Neural progenitor cell (in vitro differentiated cells): ENCODE data around the gene TNS3. TPM values are rescaled to one million over a fixed set of nuclear protein-coding genes. Genes with fewer than 3 reads are reported as not detected.

ENCODE experiments used
- DNase-seq: peaks from one replicate; pipeline ENCODE4 v3.0.0-alpha.2; 2016; ENCODE audit warnings: low spot score
- H2AFZ ChIP-seq: fragments of 200-600 bp; sonication (generic); replicated peaks from 2 replicates; pipeline ENCODE4 v1.6.1; 2016; ENCODE audit warnings: antibody characterized with exemption
- H3F3A ChIP-seq: fragments of 200-600 bp; sonication (generic); 2 replicates; pipeline ENCODE4 v1.6.1; 2016; ENCODE audit warnings: antibody characterized with exemption, low read depth
- H3K27ac ChIP-seq: fragments of 200-600 bp; sonication (generic); 2 replicates; pipeline ENCODE4 v1.5.1; 2016; ENCODE audit warnings: mild to moderate bottlenecking
- H3K27me3 ChIP-seq: fragments of 200-600 bp; sonication (generic); 2 replicates; pipeline ENCODE4 v1.6.1; 2016; ENCODE audit warnings: mild to moderate bottlenecking, moderate library complexity
- H3K36me3 ChIP-seq: fragments of 200-600 bp; sonication (generic); 2 replicates; pipeline ENCODE4 v1.5.1; 2016
- H3K4me1 ChIP-seq: fragments of 200-600 bp; sonication (generic); 2 replicates; pipeline ENCODE4 v1.6.1; 2016; ENCODE audit warnings: mixed run types
- H3K4me2 ChIP-seq: fragments of 200-600 bp; sonication (generic); 2 replicates; pipeline ENCODE4 v1.6.1; 2016
- H3K4me3 ChIP-seq: fragments of 200-600 bp; sonication (generic); 2 replicates; pipeline ENCODE4 v1.5.1; 2016
- H3K79me2 ChIP-seq: fragments of 200-600 bp; sonication (generic); 2 replicates; pipeline ENCODE4 v1.6.1; 2016; ENCODE audit warnings: low read depth
- H3K9ac ChIP-seq: fragments of 200-600 bp; sonication (generic); 2 replicates; pipeline ENCODE4 v1.6.1; 2016
- H3K9me3 ChIP-seq: fragments of 200-600 bp; sonication (generic); 2 replicates; pipeline ENCODE4 v1.5.1; 2016; ENCODE audit warnings: low read depth
- H4K20me1 ChIP-seq: fragments of 200-600 bp; sonication (generic); 2 replicates; pipeline ENCODE4 v1.6.1; 2016; ENCODE audit warnings: low read depth
- H3K27ac Mint-ChIP-seq: 3 replicates; pipeline ENCODE4 v1.8.0; 2021; ENCODE audit warnings: mixed read lengths
- H3K27me3 Mint-ChIP-seq: 2 replicates; pipeline ENCODE4 v1.8.0; 2022; ENCODE audit warnings: low read depth, mild to moderate bottlenecking, inconsistent platforms, moderate library complexity, mixed read lengths; ENCODE audit not compliant: insufficient read depth
- H3K36me3 Mint-ChIP-seq: 3 replicates; pipeline ENCODE4 v1.8.0; 2021; ENCODE audit warnings: mixed read lengths
- H3K4me1 Mint-ChIP-seq: 3 replicates; pipeline ENCODE4 v1.8.0; 2021; ENCODE audit warnings: mixed read lengths
- H3K4me3 Mint-ChIP-seq: 3 replicates; pipeline ENCODE4 v1.8.0; 2021; ENCODE audit warnings: mild to moderate bottlenecking, moderate library complexity, mixed read lengths
- H3K9me3 Mint-ChIP-seq: 3 replicates; pipeline ENCODE4 v1.8.0; 2020; ENCODE audit warnings: mixed read lengths
- EZH2 ChIP-seq: fragments of 200-600 bp; sonication (generic); IDR thresholded peaks from 2 replicates; pipeline ENCODE4 v1.6.1; 2017; ENCODE audit warnings: antibody characterized with exemption, mild to moderate bottlenecking, moderate library complexity
- EZH2phosphoT487 ChIP-seq: fragments of 200-600 bp; sonication (generic); IDR thresholded peaks from 2 replicates; pipeline ENCODE4 v1.6.1; 2017; ENCODE audit warnings: antibody characterized with exemption
- total RNA-seq: library from RNA; depleted of rRNA; stranded (reverse); fragments of >200 nt; gene quantifications from 2 replicates; pipeline ENCODE4 v1.2.3, GENCODE V29; 2015; ENCODE audit warnings: low replicate concordance
- TF ChIP-seq, protein P1 (sequence below): fragments of 200-600 bp; sonication (generic); IDR thresholded peaks from 2 replicates; pipeline ENCODE4 v1.5.1; 2017; ENCODE audit warnings: antibody characterized with exemption, mild to moderate bottlenecking

Gene TNS3
- total RNA-seq, 1 donor from 2014 or later: 15.0 TPM

GRCh38 chr7:47323904-47324303 is 258.0 kb downstream of the TNS3 start:
- Histone ChIP-seq H3K27ac (no peak overlapping the region), H3K9ac (no peak overlapping the region), H3K36me3 (no peaks in the 10 kb centered on the region), H3K4me1 (peaks cover 30% of the 10 kb centered on the region), H3K27me3 (no peaks in the 10 kb centered on the region), H3K79me2 (no peaks in the 10 kb centered on the region), H3K4me2 (no peak overlapping the region), H2AFZ (no peak overlapping the region), H3F3A (peaks cover 24% of the 10 kb centered on the region), H3K9me3 (no peaks in the 10 kb centered on the region), H3K4me3 (no peak overlapping the region), H4K20me1 (peaks cover 19% of the 10 kb centered on the region)
- peaks cover 28% of the 10 kb centered on the region for H3K4me1 Mint-ChIP-seq
- no peak for DNase-seq
- no peak overlapping the region for H3K27ac Mint-ChIP-seq
- peaks cover 9% of the 10 kb centered on the region for H3K36me3 Mint-ChIP-seq
- H3K9me3 Mint-ChIP-seq: peaks cover 6% of the 10 kb centered on the region
- no peak overlapping the region for H3K4me3 Mint-ChIP-seq
- no peak for TF ChIP-seq EZH2phosphoT487
- TF ChIP-seq, protein P1, sequence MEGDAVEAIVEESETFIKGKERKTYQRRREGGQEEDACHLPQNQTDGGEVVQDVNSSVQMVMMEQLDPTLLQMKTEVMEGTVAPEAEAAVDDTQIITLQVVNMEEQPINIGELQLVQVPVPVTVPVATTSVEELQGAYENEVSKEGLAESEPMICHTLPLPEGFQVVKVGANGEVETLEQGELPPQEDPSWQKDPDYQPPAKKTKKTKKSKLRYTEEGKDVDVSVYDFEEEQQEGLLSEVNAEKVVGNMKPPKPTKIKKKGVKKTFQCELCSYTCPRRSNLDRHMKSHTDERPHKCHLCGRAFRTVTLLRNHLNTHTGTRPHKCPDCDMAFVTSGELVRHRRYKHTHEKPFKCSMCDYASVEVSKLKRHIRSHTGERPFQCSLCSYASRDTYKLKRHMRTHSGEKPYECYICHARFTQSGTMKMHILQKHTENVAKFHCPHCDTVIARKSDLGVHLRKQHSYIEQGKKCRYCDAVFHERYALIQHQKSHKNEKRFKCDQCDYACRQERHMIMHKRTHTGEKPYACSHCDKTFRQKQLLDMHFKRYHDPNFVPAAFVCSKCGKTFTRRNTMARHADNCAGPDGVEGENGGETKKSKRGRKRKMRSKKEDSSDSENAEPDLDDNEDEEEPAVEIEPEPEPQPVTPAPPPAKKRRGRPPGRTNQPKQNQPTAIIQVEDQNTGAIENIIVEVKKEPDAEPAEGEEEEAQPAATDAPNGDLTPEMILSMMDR: no peak
- TF ChIP-seq EZH2: no peak
- H3K27me3 Mint-ChIP-seq: no peaks in the 10 kb centered on the region

- peaks cover 21% of the 10 kb centered on the region for H3K4me1 Mint-ChIP-seq
- H3K36me3 ChIP-seq: no peaks in the 10 kb centered on the region
- H3K27ac Mint-ChIP-seq: no peak overlapping the region
- no peaks in the 10 kb centered on the region for H3K79me2 ChIP-seq
- no peak overlapping the region for H3K4me2 ChIP-seq
- H3K36me3 Mint-ChIP-seq: peaks cover 17% of the 10 kb centered on the region
- H3F3A ChIP-seq: peaks cover 12% of the 10 kb centered on the region
- H3K4me3 ChIP-seq: no peak overlapping the region
- peaks cover 20% of the 10 kb centered on the region for H3K4me1 ChIP-seq
- no peak for DNase-seq
- H3K27me3 Mint-ChIP-seq: no peaks in the 10 kb centered on the region
- H3K9me3 ChIP-seq: no peaks in the 10 kb centered on the region
- H4K20me1 ChIP-seq: peaks cover 17% of the 10 kb centered on the region
- no peaks in the 10 kb centered on the region for H3K27me3 ChIP-seq
- no peak overlapping the region for H3K4me3 Mint-ChIP-seq
- H3K9me3 Mint-ChIP-seq: peaks cover 6% of the 10 kb centered on the region
- no peak overlapping the region for H2AFZ ChIP-seq
- no peak for TF ChIP-seq EZH2
- TF ChIP-seq EZH2phosphoT487: no peak
- TF ChIP-seq, protein P1: no peak
- no peak overlapping the region for H3K27ac ChIP-seq
- H3K9ac ChIP-seq: no peak overlapping the region
Measured at GRCh38 chr7:47322731-47323130, 259.2 kb downstream of the TNS3 start.

GRCh38 chr7:47320296-47320695 is 261.6 kb downstream of the TNS3 start:
- no peak overlapping the region for H3K4me3 Mint-ChIP-seq
- Histone ChIP-seq H3F3A (no peaks in the 10 kb centered on the region), H2AFZ (no peak overlapping the region), H3K79me2 (no peaks in the 10 kb centered on the region), H4K20me1 (no peaks in the 10 kb centered on the region), H3K4me2 (no peak overlapping the region), H3K9ac (no peak overlapping the region), H3K27me3 (no peaks in the 10 kb centered on the region), H3K4me1 (no peaks in the 10 kb centered on the region), H3K27ac (no peak overlapping the region), H3K4me3 (no peak overlapping the region), H3K36me3 (no peaks in the 10 kb centered on the region), H3K9me3 (no peaks in the 10 kb centered on the region)
- no peak for DNase-seq
- H3K27me3 Mint-ChIP-seq: no peaks in the 10 kb centered on the region
- TF ChIP-seq EZH2phosphoT487 (no peak), EZH2 (no peak)
- TF ChIP-seq, protein P1: no peak
- H3K9me3 Mint-ChIP-seq: peaks cover 6% of the 10 kb centered on the region
- peaks cover 22% of the 10 kb centered on the region for H3K4me1 Mint-ChIP-seq
- H3K27ac Mint-ChIP-seq: no peak overlapping the region
- H3K36me3 Mint-ChIP-seq: peaks cover 17% of the 10 kb centered on the region
